Right lobe of liver (tissue), 4 donors: ENCODE data around the gene RIPOR2.

Experiments used
- POLR2A ChIP-seq: fragments of 450-650 bp; IDR thresholded peaks from one replicate; pipeline ENCODE4 v1.6.1; 2017; ENCODE audit warnings: antibody characterized with exemption, mild to moderate bottlenecking
- TF ChIP-seq, protein P1 (sequence below), 4 donors: fragments of 200-600 bp in 3 of 4; fragments of 450-650 bp in 1 of 4; IDR thresholded peaks; one replicate each; pipeline versions ENCODE4 v1.5.1 to v1.8.0; 2016 to 2022; ENCODE audit warnings: antibody characterized with exemption in 4 of 4, mild to moderate bottlenecking in 2 of 4
- donor health status: DM: no; HTN: no; CAD: no.
- donor health status: DM: no; HTN: no; CAD: no.
- donor health status: DM: no; HTN: yes; CAD: no.

DNA sequence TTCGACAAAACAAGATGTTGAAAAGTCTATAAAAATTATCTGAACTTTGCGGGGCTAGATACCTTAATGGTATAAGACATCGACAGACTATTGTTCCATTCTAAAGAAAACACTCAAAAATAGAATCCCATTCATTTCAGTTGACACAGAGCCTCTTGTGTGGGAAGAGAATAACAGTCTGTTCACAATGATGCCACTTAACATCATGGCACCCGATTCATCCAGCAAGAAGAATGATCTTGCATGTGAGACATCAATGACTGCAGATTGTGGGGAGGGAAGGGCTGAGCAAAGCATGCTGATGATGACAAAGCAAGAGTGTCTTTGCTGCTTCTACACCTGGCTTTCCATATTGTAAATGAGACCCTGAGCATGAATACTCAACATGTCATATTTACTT, 87.3 kb downstream of the RIPOR2 start:
- TF ChIP-seq, protein P1, sequence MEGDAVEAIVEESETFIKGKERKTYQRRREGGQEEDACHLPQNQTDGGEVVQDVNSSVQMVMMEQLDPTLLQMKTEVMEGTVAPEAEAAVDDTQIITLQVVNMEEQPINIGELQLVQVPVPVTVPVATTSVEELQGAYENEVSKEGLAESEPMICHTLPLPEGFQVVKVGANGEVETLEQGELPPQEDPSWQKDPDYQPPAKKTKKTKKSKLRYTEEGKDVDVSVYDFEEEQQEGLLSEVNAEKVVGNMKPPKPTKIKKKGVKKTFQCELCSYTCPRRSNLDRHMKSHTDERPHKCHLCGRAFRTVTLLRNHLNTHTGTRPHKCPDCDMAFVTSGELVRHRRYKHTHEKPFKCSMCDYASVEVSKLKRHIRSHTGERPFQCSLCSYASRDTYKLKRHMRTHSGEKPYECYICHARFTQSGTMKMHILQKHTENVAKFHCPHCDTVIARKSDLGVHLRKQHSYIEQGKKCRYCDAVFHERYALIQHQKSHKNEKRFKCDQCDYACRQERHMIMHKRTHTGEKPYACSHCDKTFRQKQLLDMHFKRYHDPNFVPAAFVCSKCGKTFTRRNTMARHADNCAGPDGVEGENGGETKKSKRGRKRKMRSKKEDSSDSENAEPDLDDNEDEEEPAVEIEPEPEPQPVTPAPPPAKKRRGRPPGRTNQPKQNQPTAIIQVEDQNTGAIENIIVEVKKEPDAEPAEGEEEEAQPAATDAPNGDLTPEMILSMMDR (IDR thresholded peaks at IDR 0.05) = no peak
- no peak for TF ChIP-seq POLR2A
